ENCODE data around the gene LVRN.
A peak's percentile ranks its signal among the peaks of the same experiment; 100 is the strongest.

Gene LVRN

DNA sequence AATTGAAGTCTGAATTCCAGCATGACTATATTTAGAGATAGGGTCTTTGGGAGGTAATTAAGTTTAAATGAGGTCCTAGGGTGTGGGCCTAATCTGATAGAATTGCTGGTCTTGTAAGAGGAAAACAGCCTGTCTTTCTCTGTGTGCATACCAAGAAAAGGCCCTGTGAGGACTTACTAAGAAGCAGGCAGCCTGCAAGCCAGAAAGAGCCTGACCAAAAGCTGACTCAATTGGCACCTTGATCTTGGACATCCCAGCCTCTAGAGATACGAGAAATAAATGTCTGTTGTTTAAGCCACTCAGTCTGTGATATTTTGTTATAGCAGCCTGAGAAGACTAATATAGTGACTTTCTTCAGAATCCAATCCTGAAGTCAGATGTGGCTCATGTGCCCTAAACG, 84.5 kb downstream of the LVRN start:
- in situ Hi-C loops (cut with MboI; ENCODE audit: low sequenced_read_pairs, unreplicated experiment), result no loop called here
- TF ChIP-seq, protein P1, sequence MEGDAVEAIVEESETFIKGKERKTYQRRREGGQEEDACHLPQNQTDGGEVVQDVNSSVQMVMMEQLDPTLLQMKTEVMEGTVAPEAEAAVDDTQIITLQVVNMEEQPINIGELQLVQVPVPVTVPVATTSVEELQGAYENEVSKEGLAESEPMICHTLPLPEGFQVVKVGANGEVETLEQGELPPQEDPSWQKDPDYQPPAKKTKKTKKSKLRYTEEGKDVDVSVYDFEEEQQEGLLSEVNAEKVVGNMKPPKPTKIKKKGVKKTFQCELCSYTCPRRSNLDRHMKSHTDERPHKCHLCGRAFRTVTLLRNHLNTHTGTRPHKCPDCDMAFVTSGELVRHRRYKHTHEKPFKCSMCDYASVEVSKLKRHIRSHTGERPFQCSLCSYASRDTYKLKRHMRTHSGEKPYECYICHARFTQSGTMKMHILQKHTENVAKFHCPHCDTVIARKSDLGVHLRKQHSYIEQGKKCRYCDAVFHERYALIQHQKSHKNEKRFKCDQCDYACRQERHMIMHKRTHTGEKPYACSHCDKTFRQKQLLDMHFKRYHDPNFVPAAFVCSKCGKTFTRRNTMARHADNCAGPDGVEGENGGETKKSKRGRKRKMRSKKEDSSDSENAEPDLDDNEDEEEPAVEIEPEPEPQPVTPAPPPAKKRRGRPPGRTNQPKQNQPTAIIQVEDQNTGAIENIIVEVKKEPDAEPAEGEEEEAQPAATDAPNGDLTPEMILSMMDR (IDR thresholded peaks at IDR 0.05; ENCODE audit: borderline replicate concordance, control extremely low read depth, extremely low read depth, insufficient read depth, missing control alignments), result no peak
- no peak for DNase-seq (ENCODE audit: low spot score)

DNA sequence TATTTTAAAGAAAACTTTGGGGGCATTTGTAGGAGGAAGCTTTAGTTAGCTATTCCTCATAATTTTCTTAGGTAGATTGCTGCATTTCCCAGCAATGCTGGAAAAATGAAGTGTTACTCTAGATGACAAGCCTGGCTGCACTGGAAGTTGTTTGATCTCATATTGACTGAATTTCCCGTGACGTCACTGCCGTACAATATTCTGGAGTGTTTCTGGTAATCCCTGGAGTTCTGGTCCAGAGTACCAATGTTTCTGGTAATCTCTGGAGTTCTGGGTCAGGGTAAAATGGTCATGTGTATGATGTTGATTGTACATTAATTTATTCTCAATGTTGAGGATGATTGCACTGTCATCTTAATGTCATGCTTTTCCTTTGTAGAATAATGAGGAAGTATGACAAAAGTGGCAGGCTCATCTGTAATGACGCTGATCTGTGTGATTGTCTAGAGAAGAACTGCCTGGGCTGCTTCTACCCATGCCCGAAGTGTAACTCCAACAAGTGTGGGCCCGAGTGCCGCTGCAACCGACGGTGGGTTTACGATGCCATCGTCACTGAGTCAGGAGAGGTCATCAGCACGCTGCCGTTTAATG, 96.2 kb downstream of the LVRN start:
- TF ChIP-seq, protein P1 (IDR thresholded peaks at IDR 0.05; ENCODE audit: borderline replicate concordance, control extremely low read depth, extremely low read depth, insufficient read depth, missing control alignments), result no peak
- no peak for DNase-seq (ENCODE audit: low spot score)
- in situ Hi-C loops (cut with MboI; ENCODE audit: low sequenced_read_pairs, unreplicated experiment), result loop anchor here (25.0 kb wide), 2 partner anchors 221 to 746 kb away; partner anchors contain the start of genes AP3S1 and ATG12

DNA sequence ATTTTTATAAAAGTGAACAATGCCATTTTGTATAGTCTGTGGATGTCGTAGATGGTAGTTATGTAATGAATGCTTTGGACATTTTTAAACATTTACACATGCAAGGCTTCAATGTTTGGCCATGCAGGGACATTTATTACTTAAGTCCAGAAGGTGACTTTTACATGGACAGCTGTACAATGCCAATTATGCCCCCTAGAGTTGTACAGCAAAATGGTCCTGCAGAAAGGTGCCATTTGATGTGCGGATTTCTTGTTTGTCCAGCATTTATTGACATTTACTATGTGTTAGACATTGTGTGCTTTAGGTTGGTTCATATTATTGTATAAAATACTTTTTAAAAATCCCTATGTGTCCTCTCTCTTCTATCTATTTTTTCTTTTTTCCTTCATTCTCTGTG, 100.1 kb downstream of the LVRN start:
- TF ChIP-seq, protein P1 (IDR thresholded peaks at IDR 0.05; ENCODE audit: borderline replicate concordance, control extremely low read depth, extremely low read depth, insufficient read depth, missing control alignments), result no peak
- in situ Hi-C loops (cut with MboI; ENCODE audit: low sequenced_read_pairs, unreplicated experiment), result loop anchor here (10.0 to 25.0 kb wide), 3 partner anchors 225 to 750 kb away; partner anchors contain the start of genes AP3S1, ATG12 and TMED7
- DNase-seq (ENCODE audit: low spot score), result no peak

DNA sequence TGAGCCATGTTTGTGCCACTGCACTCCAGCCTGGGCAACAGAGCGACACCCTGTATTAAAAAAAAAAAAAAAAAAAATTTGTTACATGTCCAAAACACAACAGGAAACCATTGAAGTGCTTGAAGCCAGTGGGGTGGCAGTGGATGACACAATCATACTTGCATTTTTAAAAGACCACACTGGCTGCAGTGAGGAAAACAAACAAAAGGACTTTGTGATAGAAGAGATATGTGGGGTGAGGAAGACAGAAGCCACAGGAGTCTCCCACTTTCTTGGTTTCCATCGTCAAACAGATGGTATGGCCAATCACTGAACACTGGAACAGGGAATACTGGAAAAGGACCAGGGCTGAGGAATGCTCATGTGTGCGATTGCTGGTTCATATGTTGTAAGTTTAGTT, 101.7 kb downstream of the LVRN start:
- in situ Hi-C loops (cut with MboI; ENCODE audit: low sequenced_read_pairs, unreplicated experiment), result loop anchor here (10.0 to 25.0 kb wide), 3 partner anchors 227 to 752 kb away; partner anchors contain the start of genes AP3S1, ATG12 and TMED7
- TF ChIP-seq, protein P1 (IDR thresholded peaks at IDR 0.05; ENCODE audit: borderline replicate concordance, control extremely low read depth, extremely low read depth, insufficient read depth, missing control alignments), result no peak
- no peak for DNase-seq (ENCODE audit: low spot score)

GRCh38 chr5:116068028-116068632, 105.9 kb downstream of the LVRN start:
- in situ Hi-C loops (cut with MboI; ENCODE audit: low sequenced_read_pairs, unreplicated experiment), result loop anchor here (10.0 to 25.0 kb wide), 3 partner anchors 231 to 756 kb away; partner anchors contain the start of genes AP3S1, ATG12 and TMED7

DNA sequence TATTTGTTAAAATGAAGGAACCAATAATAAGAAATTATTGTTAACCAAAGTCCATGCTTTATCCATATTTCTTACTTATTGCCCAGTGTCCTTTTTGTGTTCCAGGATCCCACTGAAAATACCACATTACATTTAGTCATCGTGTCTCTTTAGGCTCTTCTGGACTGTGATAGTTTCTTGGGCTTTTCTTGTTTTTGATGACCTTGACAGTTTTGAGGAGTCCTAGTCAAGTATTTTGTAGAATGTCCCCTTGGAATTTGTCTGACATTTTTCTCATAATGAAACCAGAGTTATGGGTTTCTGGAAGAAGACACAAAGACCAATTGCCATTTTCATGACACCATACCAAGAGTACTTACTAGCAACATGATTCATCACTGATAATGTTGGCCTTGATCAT, 108.9 kb downstream of the LVRN start:
- no peak for DNase-seq (ENCODE audit: low spot score)
- TF ChIP-seq, protein P1 (IDR thresholded peaks at IDR 0.05; ENCODE audit: borderline replicate concordance, control extremely low read depth, extremely low read depth, insufficient read depth, missing control alignments), result no peak
- in situ Hi-C loops (cut with MboI; ENCODE audit: low sequenced_read_pairs, unreplicated experiment), result loop anchor here (25.0 kb wide), 2 partner anchors 234 to 759 kb away; partner anchors contain the start of genes AP3S1 and ATG12

More at GRCh38 chr5:116068028-116068632, 105.9 kb downstream of the LVRN start:
- TF ChIP-seq, protein P1 (IDR thresholded peaks at IDR 0.05; ENCODE audit: borderline replicate concordance, control extremely low read depth, extremely low read depth, insufficient read depth, missing control alignments), result peak; percentile 42
- DNase-seq (ENCODE audit: low spot score), result peak; percentile 40

Data from GM13976 (cell line).